ENCODE data around the gene UBE2F.
"Not testable (repeated sequence)": the region's sequence is repeated elsewhere in the genome, so short reads cannot be mapped to it uniquely, and the experiment has no call there.

UBE2F gene

GRCh38 chr2:237934186-237934585 is 32.6 kb upstream of the UBE2F start:
- H3K4me3 ChIP-seq (ENCODE audit: low read length) = no peak overlapping the region
- TF ChIP-seq ZNF274 (IDR thresholded peaks at IDR 0.05; ENCODE audit: low read depth, low read length) = no peak

DNA sequence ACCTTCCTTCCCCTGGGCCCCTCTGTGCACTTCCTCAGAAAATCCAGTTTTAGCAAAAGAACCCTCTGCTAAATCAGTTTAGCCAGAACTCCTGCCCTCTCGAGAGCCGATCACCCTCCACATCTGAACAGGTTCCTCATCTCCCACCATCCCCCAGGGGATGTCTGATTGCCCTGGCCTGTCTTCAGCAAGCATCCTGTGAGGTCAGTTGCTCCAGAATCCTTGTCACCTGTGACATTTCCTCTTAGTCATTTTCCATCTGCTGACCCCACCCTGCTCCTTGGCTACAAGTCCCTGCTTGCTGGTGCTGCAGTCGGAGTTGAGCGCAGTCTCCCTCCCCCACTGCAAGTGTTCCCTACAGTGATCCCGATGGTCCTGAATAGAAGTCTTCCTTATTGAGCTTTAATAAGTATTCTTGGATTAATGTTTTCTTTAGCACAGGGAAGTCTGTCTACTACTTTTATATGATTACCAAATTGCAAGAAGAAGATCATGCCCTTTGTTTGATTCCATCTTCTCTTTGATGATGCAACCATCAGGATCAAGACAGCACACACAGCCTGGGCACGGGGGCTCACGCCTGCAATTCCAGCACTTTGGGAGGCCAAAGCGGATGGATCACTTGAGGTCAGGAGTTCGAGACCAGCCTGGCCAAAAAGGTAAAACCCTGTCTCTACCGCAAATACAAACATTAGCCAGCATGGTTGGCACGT is 30.9 kb upstream of the UBE2F start:
- no peak overlapping the region for H3K4me3 ChIP-seq (ENCODE audit: low read length)
- no peak for TF ChIP-seq ZNF274 (IDR thresholded peaks at IDR 0.05; ENCODE audit: low read depth, low read length)

- H3K4me3 ChIP-seq (ENCODE audit: low read length) = no peak overlapping the region
- no peak for TF ChIP-seq ZNF274 (IDR thresholded peaks at IDR 0.05; ENCODE audit: low read depth, low read length)
These were observed 27.6 kb upstream of the UBE2F start for GRCh38 chr2:237939251-237939650.

- no peak overlapping the region for H3K4me3 ChIP-seq (ENCODE audit: low read length)
- no peak for TF ChIP-seq ZNF274 (IDR thresholded peaks at IDR 0.05; ENCODE audit: low read depth, low read length)
These were observed 26.0 kb upstream of the UBE2F start for GRCh38 chr2:237940828-237941227.

GRCh38 chr2:237941239-237941638 is 25.6 kb upstream of the UBE2F start:
- no peak for TF ChIP-seq ZNF274 (IDR thresholded peaks at IDR 0.05; ENCODE audit: low read depth, low read length)
- H3K4me3 ChIP-seq (ENCODE audit: low read length) = no peak overlapping the region

DNA sequence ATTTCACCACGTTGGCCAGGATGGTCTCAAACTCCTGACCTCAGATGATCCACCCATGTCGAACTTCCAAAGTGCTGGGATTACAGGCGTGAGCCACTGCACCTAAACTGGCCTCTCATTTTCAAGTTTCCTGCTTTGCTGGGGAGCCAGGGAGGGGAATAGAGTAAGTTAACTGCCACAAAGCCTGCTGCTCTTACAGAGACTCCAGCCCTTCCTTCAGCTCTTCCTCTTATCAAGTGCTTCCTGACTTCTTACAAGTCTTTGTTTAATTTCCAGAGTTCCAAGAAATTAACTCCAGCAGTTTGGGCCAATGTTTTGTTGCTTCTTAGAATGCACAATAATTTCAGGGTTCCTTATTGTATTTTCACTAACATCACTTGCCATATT is 24.3 kb upstream of the UBE2F start:
- TF ChIP-seq ZNF274 (IDR thresholded peaks at IDR 0.05; ENCODE audit: low read depth, low read length) = no peak
- H3K4me3 ChIP-seq (ENCODE audit: low read length) = no peak overlapping the region

DNA sequence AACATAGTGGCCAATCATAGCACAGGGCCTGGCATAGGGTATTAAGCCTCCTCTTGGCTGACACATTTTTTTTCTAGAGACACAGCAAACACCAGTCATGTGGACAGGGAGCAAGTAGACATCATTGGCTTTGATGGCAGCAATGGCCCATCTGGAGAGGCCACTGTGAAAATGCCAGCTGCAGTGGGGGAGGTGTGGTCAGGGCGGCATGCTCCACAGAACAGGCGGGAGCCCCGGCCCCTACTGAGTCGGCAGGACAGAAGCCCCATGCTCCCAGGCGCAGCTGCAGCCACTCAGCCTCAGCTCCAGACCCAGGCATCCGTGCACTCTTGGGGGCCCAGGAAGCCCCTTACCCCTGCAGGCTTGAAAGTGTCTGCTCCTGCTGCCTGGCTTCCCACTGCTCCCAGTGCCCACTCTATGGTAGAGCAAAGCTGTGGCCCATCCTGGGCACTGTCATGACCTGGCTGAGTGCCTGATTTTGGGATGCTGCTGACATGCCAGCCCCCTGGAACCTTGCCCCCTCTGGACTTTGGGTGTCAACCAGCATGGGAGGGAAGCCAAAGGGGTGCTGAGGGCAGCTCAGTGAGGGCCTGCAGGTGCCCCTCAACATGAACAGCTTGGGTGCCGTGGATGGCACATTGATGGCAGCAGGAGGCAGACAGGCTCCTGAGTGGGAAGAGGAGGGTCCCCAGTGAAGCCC is 23.3 kb upstream of the UBE2F start:
- H3K4me3 ChIP-seq (ENCODE audit: low read length) = no peak overlapping the region
- TF ChIP-seq ZNF274 (IDR thresholded peaks at IDR 0.05; ENCODE audit: low read depth, low read length) = no peak

DNA sequence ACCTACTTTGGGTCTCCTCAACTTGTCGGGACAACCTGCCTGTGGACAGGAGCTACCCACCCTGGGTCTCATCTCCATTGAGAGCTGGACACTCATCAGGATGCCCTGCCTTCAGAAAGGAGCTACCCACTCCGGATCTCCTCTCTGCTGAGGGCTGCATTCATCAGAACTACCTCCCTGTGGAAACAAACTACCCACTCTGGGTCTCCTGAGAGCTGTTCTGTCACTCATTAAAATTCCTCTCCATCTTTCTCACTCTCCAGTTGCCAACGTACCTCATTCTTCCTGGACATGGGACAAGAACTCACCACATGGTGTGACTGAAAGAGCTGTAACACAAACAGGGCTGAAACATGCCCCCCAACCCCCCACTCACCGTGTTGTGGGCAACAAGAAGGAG is 22.5 kb upstream of the UBE2F start:
- TF ChIP-seq ZNF274 (IDR thresholded peaks at IDR 0.05; ENCODE audit: low read depth, low read length) = no peak

DNA sequence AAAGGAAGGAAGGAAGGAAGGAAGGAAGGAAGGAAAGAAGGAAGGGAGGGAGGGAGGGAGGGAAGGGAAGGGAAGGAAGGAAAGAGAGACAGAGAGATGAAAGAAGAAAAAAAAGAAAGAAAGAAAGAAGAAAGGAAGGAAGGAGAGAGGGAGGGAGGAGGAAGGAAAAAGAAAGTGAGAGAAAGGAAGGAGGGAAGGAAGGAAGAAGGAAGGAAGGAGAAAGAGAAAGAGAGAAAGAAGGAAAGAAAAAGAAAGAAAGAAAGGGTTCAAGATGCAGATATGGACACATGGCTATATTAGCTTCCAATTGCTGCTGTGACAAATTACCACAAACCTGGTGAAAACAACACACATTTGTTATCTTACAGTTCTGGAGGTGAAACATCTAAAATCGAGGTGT is 20.4 kb upstream of the UBE2F start:
- no peak for TF ChIP-seq ZNF274 (IDR thresholded peaks at IDR 0.05; ENCODE audit: low read depth, low read length)

More for the DNA sequence above, 22.5 kb upstream of the UBE2F start:
- no peak overlapping the region for H3K4me3 ChIP-seq (ENCODE audit: low read length)

DNA sequence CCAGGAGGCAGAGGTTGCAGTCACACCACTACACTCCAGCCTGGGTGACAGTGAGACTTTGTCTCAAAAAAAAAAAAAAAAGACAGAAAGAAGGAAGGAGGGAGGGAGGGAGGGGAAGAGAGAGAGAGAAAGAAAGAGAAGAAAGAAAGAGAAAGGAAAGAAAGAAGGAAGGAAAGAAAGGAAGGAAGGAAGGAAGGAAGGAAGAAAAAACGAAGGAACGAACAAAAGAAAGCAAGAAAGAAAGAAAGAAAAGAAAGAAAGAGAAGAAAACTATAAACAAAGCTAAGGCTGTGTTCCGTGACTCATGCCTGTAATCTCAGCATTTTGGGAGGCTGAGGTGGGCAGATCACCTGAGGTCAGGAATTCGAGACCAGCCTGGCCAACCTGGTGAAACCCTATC is 15.5 kb upstream of the UBE2F start:
- H3K4me3 ChIP-seq (ENCODE audit: low read length) = not testable (repeated sequence)

More for the DNA sequence above, 20.4 kb upstream of the UBE2F start:
- no peak overlapping the region for H3K4me3 ChIP-seq (ENCODE audit: low read length)

- TF ChIP-seq ZNF274 (IDR thresholded peaks at IDR 0.05; ENCODE audit: low read depth, low read length) = no peak
- no peak overlapping the region for H3K4me3 ChIP-seq (ENCODE audit: low read length)
These were observed 14.9 kb upstream of the UBE2F start for GRCh38 chr2:237951878-237952277.

DNA sequence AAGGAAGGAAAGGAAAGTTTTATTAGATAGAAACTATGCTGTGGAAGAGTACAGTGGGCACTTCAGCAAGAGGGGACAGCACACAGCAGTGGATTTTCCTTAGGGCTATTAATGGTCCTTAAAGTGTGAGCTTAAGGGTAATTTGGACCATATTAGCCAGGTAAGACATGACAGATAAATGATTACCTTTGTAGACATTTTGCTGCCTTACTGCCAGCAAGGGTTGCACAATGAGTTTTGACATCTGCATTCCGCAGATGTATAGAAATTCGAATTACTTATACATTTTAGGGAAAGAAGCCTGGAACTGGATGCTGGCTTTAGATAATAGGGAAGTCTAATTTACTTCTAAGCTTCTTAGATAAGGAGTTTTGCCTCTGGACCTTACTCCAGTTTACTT is 14.0 kb upstream of the UBE2F start:
- H3K4me3 ChIP-seq (ENCODE audit: low read length) = no peak overlapping the region

GRCh38 chr2:237955640-237956401 is 11.0 kb upstream of the UBE2F start:
- TF ChIP-seq ZNF274 (IDR thresholded peaks at IDR 0.05; ENCODE audit: low read depth, low read length) = no peak
- no peak overlapping the region for H3K4me3 ChIP-seq (ENCODE audit: low read length)

More for the DNA sequence above, 14.0 kb upstream of the UBE2F start:
- TF ChIP-seq ZNF274 (IDR thresholded peaks at IDR 0.05; ENCODE audit: low read depth, low read length) = no peak

DNA sequence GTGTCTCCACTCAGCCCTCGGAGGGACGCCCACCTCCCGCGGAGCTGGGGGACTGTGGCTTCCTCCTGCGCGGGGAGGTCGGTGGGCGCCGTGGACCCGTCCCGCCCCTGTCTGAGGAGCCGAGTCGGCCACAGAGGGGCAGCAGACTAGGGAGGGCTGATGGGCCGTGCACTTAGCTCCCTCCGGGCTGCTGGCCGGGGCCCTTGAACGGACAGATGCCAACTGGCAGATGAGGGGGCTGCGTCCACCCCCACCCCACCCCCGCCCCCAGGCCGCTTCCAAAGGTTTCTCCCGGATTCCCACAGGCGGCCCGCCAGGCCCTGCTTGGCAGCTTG is 10.4 kb upstream of the UBE2F start:
- no peak overlapping the region for H3K4me3 ChIP-seq (ENCODE audit: low read length)
- no peak for TF ChIP-seq ZNF274 (IDR thresholded peaks at IDR 0.05; ENCODE audit: low read depth, low read length)

- no peak for TF ChIP-seq ZNF274 (IDR thresholded peaks at IDR 0.05; ENCODE audit: low read depth, low read length)
- no peak overlapping the region for H3K4me3 ChIP-seq (ENCODE audit: low read length)
These were observed 5.2 kb upstream of the UBE2F start for GRCh38 chr2:237961637-237962036.

Measured in GM08714 (cell line).